HEK293 (cell line): Measurements from ENCODE around the gene CNPY4.

Source experiments
- CTCF ChIA-PET: fragments of 350-600 bp; formaldehyde crosslinking; extraction: SDS; loops from one replicate; lab custom pipeline; 2021; ENCODE audit warnings: antibody characterized with exemption; lab: Yijun Ruan, JAX
- POLR2A ChIA-PET: fragments of 300-600 bp; formaldehyde crosslinking; extraction: SDS; loops from one replicate; lab custom pipeline; 2020; ENCODE audit warnings: antibody characterized with exemption, inconsistent platforms; lab: Yijun Ruan, JAX
- H3K27ac ChIP-seq: fragments of 200-500 bp; sonication (Bioruptor generic); 2 replicates; pipeline ENCODE4 v1.5.1; 2014; ENCODE audit warnings: low read depth, low read length, control low read depth, inconsistent platforms; ENCODE audit errors: extremely low read depth
- H3K36me3 ChIP-seq, 2 experiments: fragments of 200-500 bp in 1 of 2; sonication (Bioruptor generic) in 1 of 2; 1 replicate in 1 of 2; 2 replicates in 1 of 2; pipeline ENCODE4 v1.5.1; 2014 to 2017; ENCODE audit warnings: inconsistent platforms in 2 of 2, low read length in 2 of 2; ENCODE audit not compliant: control insufficient read depth in 2 of 2, insufficient read depth in 1 of 2
- H3K4me1 ChIP-seq: fragments of 200-500 bp; sonication (Bioruptor generic); 2 replicates; pipeline ENCODE4 v1.5.1; 2014; ENCODE audit warnings: mild to moderate bottlenecking, low read length, inconsistent platforms; ENCODE audit not compliant: control insufficient read depth, insufficient read depth
- H3K4me3 ChIP-seq: 2 replicates; pipeline ENCODE4 v1.5.1; 2011; ENCODE audit warnings: low read depth, mild to moderate bottlenecking, control low read depth, low read length, moderate library complexity
- H3K9me3 ChIP-seq: fragments of 200-500 bp; sonication (Bioruptor generic); 2 replicates; pipeline ENCODE4 v1.5.1; 2014; ENCODE audit warnings: low read depth, low read length, inconsistent platforms; ENCODE audit not compliant: control insufficient read depth, insufficient read depth
- HOXC10 ChIP-seq: sonication (generic); formaldehyde crosslinking; IDR thresholded peaks from 2 replicates; pipeline ENCODE4 v1.8.1; 2023; ENCODE audit warnings: mild to moderate bottlenecking, missing genetic modification reagents
- KLF7 ChIP-seq: fragments of 450-650 bp; formaldehyde crosslinking; IDR thresholded peaks from 2 replicates; pipeline ENCODE4 v1.5.1; 2016; ENCODE audit warnings: missing biosample characterization, missing genetic modification characterization, borderline replicate concordance
- KLF9 ChIP-seq: fragments of 450-650 bp; formaldehyde crosslinking; IDR thresholded peaks from 2 replicates; pipeline ENCODE4 v1.5.1; 2016; ENCODE audit warnings: missing biosample characterization, missing genetic modification characterization, low read depth
- MEIS1 ChIP-seq: sonication (generic); formaldehyde crosslinking; IDR thresholded peaks from 2 replicates; pipeline ENCODE4 v1.8.1; 2022; ENCODE audit warnings: missing genetic modification reagents, mild to moderate bottlenecking, borderline replicate concordance
- PRDM1 ChIP-seq: fragments of 450-650 bp; formaldehyde crosslinking; IDR thresholded peaks from 2 replicates; pipeline ENCODE4; 2016; ENCODE audit warnings: missing biosample characterization, missing genetic modification characterization
- ZBTB21 ChIP-seq: fragments of 450-650 bp; formaldehyde crosslinking; IDR thresholded peaks from 2 replicates; pipeline ENCODE4 v1.5.1; 2017; ENCODE audit warnings: missing biosample characterization, missing genetic modification characterization
- ZNF10 ChIP-seq: fragments of 450-650 bp; formaldehyde crosslinking; IDR thresholded peaks from 2 replicates; pipeline ENCODE4 v1.5.1; 2017; ENCODE audit warnings: missing biosample characterization, missing genetic modification characterization
- ZNF114 ChIP-seq: fragments of 450-650 bp; formaldehyde crosslinking; IDR thresholded peaks from 2 replicates; pipeline ENCODE4 v1.5.0; 2017; ENCODE audit warnings: missing biosample characterization, missing genetic modification characterization
- ZNF140 ChIP-seq: fragments of 450-650 bp; formaldehyde crosslinking; IDR thresholded peaks from 2 replicates; pipeline ENCODE4 v1.5.1; 2016; ENCODE audit warnings: missing biosample characterization, missing genetic modification characterization
- ZNF19 ChIP-seq: fragments of 450-650 bp; formaldehyde crosslinking; IDR thresholded peaks from 2 replicates; pipeline ENCODE4; 2016; ENCODE audit warnings: missing biosample characterization, missing genetic modification characterization, low read depth
- ZNF202 ChIP-seq: fragments of 450-650 bp; formaldehyde crosslinking; IDR thresholded peaks from 2 replicates; pipeline ENCODE4 v1.5.1; 2016; ENCODE audit warnings: missing biosample characterization, missing genetic modification characterization, borderline replicate concordance
- ZNF223 ChIP-seq: fragments of 450-650 bp; formaldehyde crosslinking; IDR thresholded peaks from 2 replicates; pipeline ENCODE4 v1.5.1; 2016; ENCODE audit warnings: missing biosample characterization, missing genetic modification characterization
- ZNF274 ChIP-seq, 2 experiments: fragments of 200-500 bp in 1 of 2; fragments of 450-650 bp in 1 of 2; sonication (Bioruptor generic) in 1 of 2; formaldehyde crosslinking in 1 of 2; IDR thresholded peaks; 2 replicates each; pipeline versions ENCODE4 v1.5.1 to v1.6.1; 2014 to 2016; ENCODE audit warnings: borderline replicate concordance in 1 of 2, inconsistent platforms in 1 of 2, low read length in 1 of 2, missing biosample characterization in 1 of 2, missing genetic modification characterization in 1 of 2
- ZNF501 ChIP-seq: fragments of 450-650 bp; formaldehyde crosslinking; IDR thresholded peaks from 2 replicates; pipeline ENCODE4 v1.5.1; 2016; ENCODE audit warnings: missing biosample characterization, missing genetic modification characterization
- ZNF521 ChIP-seq: fragments of 450-650 bp; formaldehyde crosslinking; IDR thresholded peaks from 2 replicates; pipeline ENCODE4 v1.5.1; 2017; ENCODE audit warnings: missing biosample characterization, mild to moderate bottlenecking, missing genetic modification characterization
- ZNF530 ChIP-seq: fragments of 450-650 bp; formaldehyde crosslinking; IDR thresholded peaks from 2 replicates; pipeline ENCODE4 v1.5.1; 2016; ENCODE audit warnings: low read depth, missing biosample characterization, missing genetic modification characterization
- ZNF549 ChIP-seq: fragments of 450-650 bp; IDR thresholded peaks from 2 replicates; pipeline ENCODE4 v1.5.1; 2018; ENCODE audit warnings: missing biosample characterization, missing genetic modification characterization, mild to moderate bottlenecking, inconsistent platforms, moderate library complexity
- ZNF600 ChIP-seq: fragments of 450-650 bp; formaldehyde crosslinking; IDR thresholded peaks from 2 replicates; pipeline ENCODE4 v1.5.1; 2016; ENCODE audit warnings: missing biosample characterization, missing genetic modification characterization
- ZNF677 ChIP-seq: fragments of 450-650 bp; IDR thresholded peaks from 2 replicates; pipeline ENCODE4 v1.5.0; 2018; ENCODE audit warnings: missing biosample characterization, mild to moderate bottlenecking, missing genetic modification characterization, moderate library complexity
- ZNF791 ChIP-seq: fragments of 450-650 bp; formaldehyde crosslinking; IDR thresholded peaks from 2 replicates; pipeline ENCODE4 v1.5.1; 2016; ENCODE audit warnings: missing biosample characterization, missing genetic modification characterization
- TF ChIP-seq, protein P1 (sequence below): fragments of 450-650 bp; formaldehyde crosslinking; IDR thresholded peaks from 2 replicates; pipeline ENCODE4; 2016; ENCODE audit warnings: missing biosample characterization, missing genetic modification characterization
- TF ChIP-seq, protein P2 (sequence below): fragments of 450-650 bp; formaldehyde crosslinking; conservative IDR thresholded peaks from 2 replicates; pipeline ENCODE4 v1.5.1; 2016; ENCODE audit warnings: low read depth, missing biosample characterization, missing genetic modification characterization
- TF ChIP-seq, protein P3 (sequence below): sonication (generic); formaldehyde crosslinking; IDR thresholded peaks from 2 replicates; pipeline ENCODE4 v1.8.1; 2022; ENCODE audit warnings: mild to moderate bottlenecking, moderate library complexity, missing genetic modification reagents
- TF ChIP-seq, protein P4 (sequence below): fragments of 450-650 bp; formaldehyde crosslinking; IDR thresholded peaks from 2 replicates; pipeline ENCODE4 v1.5.1; 2016; ENCODE audit warnings: missing biosample characterization, missing genetic modification characterization

The CNPY4 gene

DNA sequence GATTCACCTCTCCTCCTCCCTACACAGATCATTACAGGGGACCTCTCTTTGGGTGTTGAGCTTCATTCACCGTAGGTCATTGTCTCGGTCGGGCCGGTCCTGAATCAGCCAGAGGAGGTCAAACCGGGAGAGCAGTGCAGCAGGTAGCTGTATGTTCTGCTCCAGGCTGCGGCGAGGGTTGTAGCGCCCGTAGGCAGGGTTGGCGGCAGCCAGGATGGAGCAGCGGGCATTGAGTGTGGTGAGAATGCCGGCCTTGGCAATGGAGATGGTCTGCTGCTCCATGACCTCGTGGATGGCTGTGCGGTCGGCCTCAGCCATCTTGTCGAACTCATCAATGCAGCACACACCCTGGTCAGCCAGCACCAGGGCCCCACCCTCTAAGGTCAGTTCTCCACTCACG lies 23.7 kb upstream of the CNPY4 start:
- no peaks in the 10 kb centered on the region for H3K9me3 ChIP-seq
- H3K27ac ChIP-seq = peak overlapping the region; percentile 26; the same call in 1 of the 2 replicates
- H3K36me3 ChIP-seq = peaks cover 55 to 94% of the 10 kb centered on the region in 2 experiments
- ChIA-PET CTCF (interaction anchor here (0.9 to 1.5 kb wide), 3 partner anchors 13 to 312 kb away, joined by 3 to 4 read pairs (median 3); no protein-coding TSS in a partner anchor), POLR2A (interaction anchor here (0.8 to 1.0 kb wide), 2 partner anchors 13 to 17 kb away, joined by 3 read pairs; no protein-coding TSS in a partner anchor)
- no peak overlapping the region for H3K4me3 ChIP-seq
- no peaks in the 10 kb centered on the region for H3K4me1 ChIP-seq
- TF ChIP-seq KLF9 = no peak
- peak; percentile 31; the same call in 1 of the 2 replicates for TF ChIP-seq ZNF600 (tag by site-specific recombination)

DNA sequence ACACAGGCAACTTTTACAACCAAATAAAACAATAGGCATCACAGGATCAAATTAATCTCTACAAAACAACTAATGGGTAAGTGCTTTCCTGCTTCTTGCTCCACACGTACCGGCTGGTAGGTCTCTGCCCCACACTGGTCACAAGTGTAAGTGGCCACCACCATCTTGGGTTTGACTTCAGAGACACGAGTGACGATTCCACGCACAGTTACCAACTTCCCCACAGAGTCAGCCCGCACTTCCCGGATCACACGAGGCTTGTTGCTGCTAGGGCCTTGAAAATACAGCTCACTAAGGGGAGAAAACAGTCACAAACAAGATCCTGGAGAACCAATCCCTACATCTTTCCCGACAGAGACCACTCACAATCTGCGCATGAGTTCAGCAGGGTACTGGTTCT lies 20.5 kb upstream of the CNPY4 start:
- Histone ChIP-seq H3K36me3 (peaks cover 60 to 71% of the 10 kb centered on the region in 2 experiments), H3K4me1 (no peaks in the 10 kb centered on the region), H3K27ac (peak overlapping the region; percentile 34), H3K4me3 (peak overlapping the region; percentile 8; the same call in 1 of the 2 replicates), H3K9me3 (no peaks in the 10 kb centered on the region)
- no peak for TF ChIP-seq ZNF549 (tag by site-specific recombination)
- TF ChIP-seq, protein P1, sequence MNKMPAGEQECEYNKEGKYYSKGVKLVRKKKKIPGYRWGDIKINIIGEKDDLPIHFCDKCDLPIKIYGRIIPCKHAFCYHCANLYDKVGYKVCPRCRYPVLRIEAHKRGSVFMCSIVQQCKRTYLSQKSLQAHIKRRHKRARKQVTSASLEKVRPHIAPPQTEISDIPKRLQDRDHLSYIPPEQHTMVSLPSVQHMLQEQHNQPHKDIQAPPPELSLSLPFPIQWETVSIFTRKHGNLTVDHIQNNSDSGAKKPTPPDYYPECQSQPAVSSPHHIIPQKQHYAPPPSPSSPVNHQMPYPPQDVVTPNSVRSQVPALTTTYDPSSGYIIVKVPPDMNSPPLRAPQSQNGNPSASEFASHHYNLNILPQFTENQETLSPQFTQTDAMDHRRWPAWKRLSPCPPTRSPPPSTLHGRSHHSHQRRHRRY (tag by site-specific recombination) = no peak
- TF ChIP-seq ZNF274 (IDR thresholded peaks at IDR 0.05; ENCODE audit: low read length) = no peak
- no peak for TF ChIP-seq ZNF274 (tag by site-specific recombination; IDR thresholded peaks at IDR 0.05; ENCODE audit: borderline replicate concordance)
- no peak for TF ChIP-seq HOXC10 (CRISPR knock-in tag)
- no peak for TF ChIP-seq PRDM1 (tag by site-specific recombination)
- TF ChIP-seq KLF7 (tag by site-specific recombination) = no peak
- TF ChIP-seq, protein P2, sequence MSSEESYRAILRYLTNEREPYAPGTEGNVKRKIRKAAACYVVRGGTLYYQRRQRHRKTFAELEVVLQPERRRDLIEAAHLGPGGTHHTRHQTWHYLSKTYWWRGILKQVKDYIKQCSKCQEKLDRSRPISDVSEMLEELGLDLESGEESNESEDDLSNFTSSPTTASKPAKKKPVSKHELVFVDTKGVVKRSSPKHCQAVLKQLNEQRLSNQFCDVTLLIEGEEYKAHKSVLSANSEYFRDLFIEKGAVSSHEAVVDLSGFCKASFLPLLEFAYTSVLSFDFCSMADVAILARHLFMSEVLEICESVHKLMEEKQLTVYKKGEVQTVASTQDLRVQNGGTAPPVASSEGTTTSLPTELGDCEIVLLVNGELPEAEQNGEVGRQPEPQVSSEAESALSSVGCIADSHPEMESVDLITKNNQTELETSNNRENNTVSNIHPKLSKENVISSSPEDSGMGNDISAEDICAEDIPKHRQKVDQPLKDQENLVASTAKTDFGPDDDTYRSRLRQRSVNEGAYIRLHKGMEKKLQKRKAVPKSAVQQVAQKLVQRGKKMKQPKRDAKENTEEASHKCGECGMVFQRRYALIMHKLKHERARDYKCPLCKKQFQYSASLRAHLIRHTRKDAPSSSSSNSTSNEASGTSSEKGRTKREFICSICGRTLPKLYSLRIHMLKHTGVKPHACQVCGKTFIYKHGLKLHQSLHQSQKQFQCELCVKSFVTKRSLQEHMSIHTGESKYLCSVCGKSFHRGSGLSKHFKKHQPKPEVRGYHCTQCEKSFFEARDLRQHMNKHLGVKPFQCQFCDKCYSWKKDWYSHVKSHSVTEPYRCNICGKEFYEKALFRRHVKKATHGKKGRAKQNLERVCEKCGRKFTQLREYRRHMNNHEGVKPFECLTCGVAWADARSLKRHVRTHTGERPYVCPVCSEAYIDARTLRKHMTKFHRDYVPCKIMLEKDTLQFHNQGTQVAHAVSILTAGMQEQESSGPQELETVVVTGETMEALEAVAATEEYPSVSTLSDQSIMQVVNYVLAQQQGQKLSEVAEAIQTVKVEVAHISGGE (tag by site-specific recombination) = no peak
- POLR2A ChIA-PET = interaction anchor here (4.4 kb wide), 1 partner anchor 9 kb away, joined by 115 read pairs; the partner anchor contains the start of gene COPS6
- CTCF ChIA-PET = no interaction called here

DNA sequence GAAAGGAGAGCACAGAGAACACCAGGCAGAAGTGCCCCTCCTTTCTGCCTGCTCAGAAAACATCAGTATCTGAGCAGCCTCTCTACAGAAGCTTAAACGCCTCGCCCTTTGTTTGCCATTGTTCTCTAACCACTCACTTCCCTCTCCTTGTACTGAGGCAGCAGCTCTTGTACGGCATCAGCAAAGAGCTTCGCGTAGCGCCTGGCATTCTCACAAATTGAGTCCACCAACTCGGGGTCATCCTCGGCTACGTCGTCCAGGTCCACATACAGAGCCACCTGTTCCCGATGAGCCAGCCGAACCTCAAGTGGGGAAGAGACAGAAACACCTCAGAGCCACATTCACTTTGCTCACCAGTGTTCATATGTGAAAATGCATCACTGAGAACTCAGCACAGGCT lies 20.0 kb upstream of the CNPY4 start:
- POLR2A ChIA-PET = interaction anchor here (4.4 kb wide), 1 partner anchor 10 kb away, joined by 115 read pairs; the partner anchor contains the start of gene COPS6

More for the DNA sequence above, 20.0 kb upstream of the CNPY4 start:
- H3K9me3 ChIP-seq = no peaks in the 10 kb centered on the region
- no peaks in the 10 kb centered on the region for H3K4me1 ChIP-seq
- H3K36me3 ChIP-seq = peaks cover 59 to 68% of the 10 kb centered on the region in 2 experiments
- TF ChIP-seq ZNF677 (tag by site-specific recombination) (no peak), ZNF223 (no peak), ZNF140 (tag by site-specific recombination) (no peak), ZNF10 (tag by site-specific recombination) (no peak), ZNF549 (tag by site-specific recombination) (no peak), ZNF521 (tag by site-specific recombination) (no peak), ZNF791 (tag by site-specific recombination) (no peak), ZBTB21 (tag by site-specific recombination) (no peak), ZNF114 (tag by site-specific recombination) (no peak), ZNF530 (tag by site-specific recombination) (no peak), ZNF19 (tag by site-specific recombination) (no peak), MEIS1 (CRISPR knock-in tag) (no peak), ZNF202 (tag by site-specific recombination) (no peak), ZNF501 (tag by site-specific recombination) (no peak)
- TF ChIP-seq, protein P3, sequence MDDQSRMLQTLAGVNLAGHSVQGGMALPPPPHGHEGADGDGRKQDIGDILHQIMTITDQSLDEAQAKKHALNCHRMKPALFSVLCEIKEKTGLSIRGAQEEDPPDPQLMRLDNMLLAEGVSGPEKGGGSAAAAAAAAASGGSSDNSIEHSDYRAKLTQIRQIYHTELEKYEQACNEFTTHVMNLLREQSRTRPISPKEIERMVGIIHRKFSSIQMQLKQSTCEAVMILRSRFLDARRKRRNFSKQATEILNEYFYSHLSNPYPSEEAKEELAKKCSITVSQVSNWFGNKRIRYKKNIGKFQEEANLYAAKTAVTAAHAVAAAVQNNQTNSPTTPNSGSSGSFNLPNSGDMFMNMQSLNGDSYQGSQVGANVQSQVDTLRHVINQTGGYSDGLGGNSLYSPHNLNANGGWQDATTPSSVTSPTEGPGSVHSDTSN = no peak
- TF ChIP-seq, protein P4, sequence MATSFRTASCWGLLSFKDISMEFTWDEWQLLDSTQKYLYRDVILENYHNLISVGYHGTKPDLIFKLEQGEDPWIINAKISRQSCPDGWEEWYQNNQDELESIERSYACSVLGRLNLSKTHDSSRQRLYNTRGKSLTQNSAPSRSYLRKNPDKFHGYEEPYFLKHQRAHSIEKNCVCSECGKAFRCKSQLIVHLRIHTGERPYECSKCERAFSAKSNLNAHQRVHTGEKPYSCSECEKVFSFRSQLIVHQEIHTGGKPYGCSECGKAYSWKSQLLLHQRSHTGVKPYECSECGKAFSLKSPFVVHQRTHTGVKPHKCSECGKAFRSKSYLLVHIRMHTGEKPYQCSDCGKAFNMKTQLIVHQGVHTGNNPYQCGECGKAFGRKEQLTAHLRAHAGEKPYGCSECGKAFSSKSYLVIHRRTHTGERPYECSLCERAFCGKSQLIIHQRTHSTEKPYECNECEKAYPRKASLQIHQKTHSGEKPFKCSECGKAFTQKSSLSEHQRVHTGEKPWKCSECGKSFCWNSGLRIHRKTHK (tag by site-specific recombination) = no peak
- H3K27ac ChIP-seq = peak overlapping the region; percentile 99; the same call in 1 of the 2 replicates
- CTCF ChIA-PET = no interaction called here
- peak overlapping the region; percentile 95 for H3K4me3 ChIP-seq
